GM23338 (cell line): ENCODE results near the gene FBXL20. TPM values are rescaled to one million over a fixed set of nuclear protein-coding genes. Genes with fewer than 3 reads are reported as not detected.

ENCODE experiments used
- ATAC-seq: fragments of 200-7000 bp; cut with Tn5 transposase; 3 replicates; pipeline ENCODE4 v1.9.1; 2020
- DNase-seq: peaks from one replicate; pipeline ENCODE4 v3.0.0-alpha.2; 2015; ENCODE audit warnings: low spot score
- H2AFZ ChIP-seq: fragments of 200-600 bp; sonication (generic); 2 replicates; pipeline ENCODE4 v1.8.0; 2016; ENCODE audit warnings: antibody characterized with exemption, mild to moderate bottlenecking, moderate library complexity
- H3F3A ChIP-seq: fragments of 200-600 bp; sonication (generic); replicated peaks from 2 replicates; pipeline ENCODE4 v1.8.0; 2017; ENCODE audit warnings: antibody characterized with exemption, mixed run types, low read depth
- H3K27ac ChIP-seq: fragments of 200-600 bp; sonication (generic); 2 replicates; pipeline ENCODE4 v1.6.1; 2016; ENCODE audit warnings: low read depth
- H3K27me3 ChIP-seq: fragments of 200-600 bp; sonication (generic); 2 replicates; pipeline ENCODE4 v1.8.0; 2016; ENCODE audit warnings: mild to moderate bottlenecking, mixed run types, moderate library complexity; ENCODE audit not compliant: insufficient read depth
- H3K36me3 ChIP-seq: fragments of 200-600 bp; sonication (generic); 2 replicates; pipeline ENCODE4 v1.8.0; 2016; ENCODE audit warnings: mild to moderate bottlenecking; ENCODE audit not compliant: insufficient read depth
- H3K4me1 ChIP-seq: fragments of 200-600 bp; sonication (generic); 2 replicates; pipeline ENCODE4 v1.8.0; 2016; ENCODE audit warnings: mild to moderate bottlenecking, moderate library complexity; ENCODE audit not compliant: insufficient read depth
- H3K4me2 ChIP-seq: fragments of 200-600 bp; sonication (generic); 2 replicates; pipeline ENCODE4 v1.7.1; 2017; ENCODE audit warnings: mixed run types
- H3K4me3 ChIP-seq: fragments of 200-600 bp; sonication (generic); 2 replicates; pipeline ENCODE4 v1.6.1; 2016; ENCODE audit warnings: mixed run types
- H3K79me2 ChIP-seq: fragments of 200-600 bp; sonication (generic); replicated peaks from 2 replicates; pipeline ENCODE4 v1.8.0; 2017; ENCODE audit warnings: mild to moderate bottlenecking; ENCODE audit not compliant: insufficient read depth
- H3K9me2 ChIP-seq: fragments of 200-600 bp; sonication (generic); 2 replicates; pipeline ENCODE4 v1.8.0; 2017; ENCODE audit not compliant: insufficient read depth
- H4K20me1 ChIP-seq: fragments of 200-600 bp; sonication (generic); replicated peaks from 2 replicates; pipeline ENCODE4 v1.8.0; 2017; ENCODE audit warnings: mild to moderate bottlenecking; ENCODE audit not compliant: insufficient read depth
- H3K27ac Mint-ChIP-seq: 2 replicates; pipeline ENCODE4 v1.8.0; 2020; ENCODE audit warnings: inconsistent platforms, mild to moderate bottlenecking, moderate library complexity, mixed read lengths
- H3K27me3 Mint-ChIP-seq: 3 replicates; pipeline ENCODE4 v1.8.0; 2022; ENCODE audit warnings: low read depth, mild to moderate bottlenecking, moderate library complexity, mixed read lengths, inconsistent platforms; ENCODE audit not compliant: insufficient read depth, poor library complexity
- H3K36me3 Mint-ChIP-seq: 3 replicates; pipeline ENCODE4 v1.8.0; 2021; ENCODE audit warnings: low read depth, mild to moderate bottlenecking, inconsistent platforms, moderate library complexity, mixed read lengths
- H3K4me1 Mint-ChIP-seq: 3 replicates; pipeline ENCODE4 v1.8.0; 2020; ENCODE audit warnings: mild to moderate bottlenecking, inconsistent platforms, mixed read lengths
- H3K4me3 Mint-ChIP-seq: 3 replicates; pipeline ENCODE4 v1.8.0; 2021; ENCODE audit warnings: moderate library complexity, mild to moderate bottlenecking, inconsistent platforms, mixed read lengths
- H3K9me3 Mint-ChIP-seq: 3 replicates; pipeline ENCODE4 v1.8.0; 2020; ENCODE audit warnings: moderate library complexity, mild to moderate bottlenecking, inconsistent platforms, mixed read lengths
- CREB1 ChIP-seq: fragments of 250-450 bp; sonication (Bioruptor Pico); IDR thresholded peaks from 2 replicates; pipeline ENCODE4 v1.5.0; 2020; ENCODE audit warnings: low read depth, mild to moderate bottlenecking, moderate library complexity
- ETS1 ChIP-seq: IDR thresholded peaks from 2 replicates; pipeline ENCODE4 v1.6.1; 2016; ENCODE audit warnings: antibody characterized with exemption
- EZH2 ChIP-seq: fragments of 200-600 bp; sonication (generic); IDR thresholded peaks from one replicate; pipeline ENCODE4 v1.8.0; 2017; ENCODE audit warnings: antibody characterized with exemption, mild to moderate bottlenecking, low read depth; ENCODE audit not compliant: unreplicated experiment
- EZH2phosphoT487 ChIP-seq: fragments of 200-600 bp; sonication (generic); IDR thresholded peaks from one replicate; pipeline ENCODE4 v1.8.1; 2018; ENCODE audit warnings: antibody characterized with exemption; ENCODE audit not compliant: unreplicated experiment
- JUNB ChIP-seq: IDR thresholded peaks from one replicate; pipeline ENCODE4 v1.6.1; 2016; ENCODE audit warnings: antibody characterized with exemption; ENCODE audit not compliant: unreplicated experiment
- NANOG ChIP-seq: IDR thresholded peaks from 2 replicates; pipeline ENCODE4 v1.6.1; 2016; ENCODE audit warnings: antibody characterized with exemption, borderline replicate concordance
- POLR2AphosphoS5 ChIP-seq: IDR thresholded peaks from 2 replicates; pipeline ENCODE4 v1.6.1; 2016; ENCODE audit warnings: antibody characterized with exemption, low read depth
- STAT1 ChIP-seq: IDR thresholded peaks from one replicate; pipeline ENCODE4 v1.6.1; 2016; ENCODE audit warnings: antibody characterized with exemption; ENCODE audit not compliant: unreplicated experiment
- ZNF114 ChIP-seq: fragments of 250-450 bp; sonication (Bioruptor Pico); IDR thresholded peaks from 2 replicates; pipeline ENCODE4 v1.5.0; 2020; ENCODE audit warnings: mild to moderate bottlenecking, moderate library complexity
- ZNF331 ChIP-seq: fragments of 250-450 bp; sonication (Bioruptor Pico); IDR thresholded peaks from 2 replicates; pipeline ENCODE4 v1.5.0; 2020; ENCODE audit warnings: low read depth, mild to moderate bottlenecking, moderate library complexity
- polyA plus RNA-seq: library from polyadenylated mRNA; unstranded; fragments of >200 nt; fragmentation: Nextera tagmentation; extraction: Ambion mirVana; gene quantifications from 2 replicates; pipeline ENCODE4 v1.2.1, GENCODE V29; 2016
- total RNA-seq: library from RNA; depleted of rRNA; stranded (reverse); fragments of >200 nt; shearing (Covaris generic); gene quantifications from 2 replicates; pipeline ENCODE4 v1.2.3, GENCODE V29; 2014
- TF ChIP-seq, protein P1 (sequence below), 2 experiments: fragments of 200-600 bp in 1 of 2; sonication (generic) in 1 of 2; conservative IDR thresholded peaks; 2 replicates each; pipeline versions ENCODE4 v1.5.1 to v1.6.1; 2016 to 2017; ENCODE audit warnings: antibody characterized with exemption in 2 of 2, low read depth in 2 of 2, mild to moderate bottlenecking in 2 of 2, moderate library complexity in 1 of 2
- TF ChIP-seq, protein P2 (sequence below): IDR thresholded peaks from one replicate; pipeline ENCODE4 v1.6.1; 2018; ENCODE audit warnings: antibody characterized with exemption; ENCODE audit not compliant: unreplicated experiment
- TF ChIP-seq, protein P3 (sequence below): fragments of 250-450 bp; sonication (Bioruptor Pico); IDR thresholded peaks from 2 replicates; pipeline ENCODE4 v1.5.0; 2020; ENCODE audit warnings: mild to moderate bottlenecking, moderate library complexity

The FBXL20 gene
- total and polyA plus RNA-seq, 2 experiments from 2014 or later: 2.9 to 6.9 TPM

DNA sequence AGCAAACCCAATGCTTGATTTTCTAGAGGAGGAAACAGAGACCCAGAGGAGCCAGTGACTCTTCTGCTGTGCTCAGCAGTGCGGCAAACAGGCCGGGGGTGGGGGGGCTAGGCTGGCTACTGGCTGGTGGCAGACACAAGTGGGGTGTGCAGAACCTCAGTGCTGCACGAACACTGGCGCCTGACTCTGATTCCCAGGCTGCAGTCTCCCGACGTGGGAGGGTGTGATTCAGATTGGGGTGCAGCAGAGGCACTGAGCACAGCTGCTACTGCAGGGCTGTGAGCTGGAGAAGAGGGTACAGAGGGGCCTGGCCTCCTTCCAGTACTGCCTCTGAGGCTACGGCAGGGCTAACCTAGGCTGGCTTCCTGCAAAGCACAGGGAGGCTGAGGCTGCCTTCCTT lies 193.3 kb downstream of the FBXL20 start:
- peaks cover 33% of the 10 kb centered on the region for H3F3A ChIP-seq
- H3K4me3 Mint-ChIP-seq: no peak overlapping the region
- no peak overlapping the region for H3K4me3 ChIP-seq
- H3K27ac ChIP-seq: no peak overlapping the region
- H3K27me3 Mint-ChIP-seq: peaks cover 16% of the 10 kb centered on the region
- H3K79me2 ChIP-seq: no peaks in the 10 kb centered on the region
- no peak for DNase-seq
- TF ChIP-seq POLR2AphosphoS5 (no peak), STAT1 (no peak), NANOG (no peak), EZH2 (no peak), ZNF114 (CRISPR knock-in tag) (no peak), ETS1 (no peak), CREB1 (CRISPR knock-in tag) (no peak), ZNF331 (CRISPR knock-in tag) (no peak), EZH2phosphoT487 (no peak), JUNB (no peak)
- TF ChIP-seq, protein P1, sequence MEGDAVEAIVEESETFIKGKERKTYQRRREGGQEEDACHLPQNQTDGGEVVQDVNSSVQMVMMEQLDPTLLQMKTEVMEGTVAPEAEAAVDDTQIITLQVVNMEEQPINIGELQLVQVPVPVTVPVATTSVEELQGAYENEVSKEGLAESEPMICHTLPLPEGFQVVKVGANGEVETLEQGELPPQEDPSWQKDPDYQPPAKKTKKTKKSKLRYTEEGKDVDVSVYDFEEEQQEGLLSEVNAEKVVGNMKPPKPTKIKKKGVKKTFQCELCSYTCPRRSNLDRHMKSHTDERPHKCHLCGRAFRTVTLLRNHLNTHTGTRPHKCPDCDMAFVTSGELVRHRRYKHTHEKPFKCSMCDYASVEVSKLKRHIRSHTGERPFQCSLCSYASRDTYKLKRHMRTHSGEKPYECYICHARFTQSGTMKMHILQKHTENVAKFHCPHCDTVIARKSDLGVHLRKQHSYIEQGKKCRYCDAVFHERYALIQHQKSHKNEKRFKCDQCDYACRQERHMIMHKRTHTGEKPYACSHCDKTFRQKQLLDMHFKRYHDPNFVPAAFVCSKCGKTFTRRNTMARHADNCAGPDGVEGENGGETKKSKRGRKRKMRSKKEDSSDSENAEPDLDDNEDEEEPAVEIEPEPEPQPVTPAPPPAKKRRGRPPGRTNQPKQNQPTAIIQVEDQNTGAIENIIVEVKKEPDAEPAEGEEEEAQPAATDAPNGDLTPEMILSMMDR (conservative IDR thresholded peaks at IDR 0.05; ENCODE audit: low read depth in 2 of 2): no peak
- TF ChIP-seq, protein P2, sequence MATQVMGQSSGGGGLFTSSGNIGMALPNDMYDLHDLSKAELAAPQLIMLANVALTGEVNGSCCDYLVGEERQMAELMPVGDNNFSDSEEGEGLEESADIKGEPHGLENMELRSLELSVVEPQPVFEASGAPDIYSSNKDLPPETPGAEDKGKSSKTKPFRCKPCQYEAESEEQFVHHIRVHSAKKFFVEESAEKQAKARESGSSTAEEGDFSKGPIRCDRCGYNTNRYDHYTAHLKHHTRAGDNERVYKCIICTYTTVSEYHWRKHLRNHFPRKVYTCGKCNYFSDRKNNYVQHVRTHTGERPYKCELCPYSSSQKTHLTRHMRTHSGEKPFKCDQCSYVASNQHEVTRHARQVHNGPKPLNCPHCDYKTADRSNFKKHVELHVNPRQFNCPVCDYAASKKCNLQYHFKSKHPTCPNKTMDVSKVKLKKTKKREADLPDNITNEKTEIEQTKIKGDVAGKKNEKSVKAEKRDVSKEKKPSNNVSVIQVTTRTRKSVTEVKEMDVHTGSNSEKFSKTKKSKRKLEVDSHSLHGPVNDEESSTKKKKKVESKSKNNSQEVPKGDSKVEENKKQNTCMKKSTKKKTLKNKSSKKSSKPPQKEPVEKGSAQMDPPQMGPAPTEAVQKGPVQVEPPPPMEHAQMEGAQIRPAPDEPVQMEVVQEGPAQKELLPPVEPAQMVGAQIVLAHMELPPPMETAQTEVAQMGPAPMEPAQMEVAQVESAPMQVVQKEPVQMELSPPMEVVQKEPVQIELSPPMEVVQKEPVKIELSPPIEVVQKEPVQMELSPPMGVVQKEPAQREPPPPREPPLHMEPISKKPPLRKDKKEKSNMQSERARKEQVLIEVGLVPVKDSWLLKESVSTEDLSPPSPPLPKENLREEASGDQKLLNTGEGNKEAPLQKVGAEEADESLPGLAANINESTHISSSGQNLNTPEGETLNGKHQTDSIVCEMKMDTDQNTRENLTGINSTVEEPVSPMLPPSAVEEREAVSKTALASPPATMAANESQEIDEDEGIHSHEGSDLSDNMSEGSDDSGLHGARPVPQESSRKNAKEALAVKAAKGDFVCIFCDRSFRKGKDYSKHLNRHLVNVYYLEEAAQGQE: no peak
- TF ChIP-seq, protein P3, sequence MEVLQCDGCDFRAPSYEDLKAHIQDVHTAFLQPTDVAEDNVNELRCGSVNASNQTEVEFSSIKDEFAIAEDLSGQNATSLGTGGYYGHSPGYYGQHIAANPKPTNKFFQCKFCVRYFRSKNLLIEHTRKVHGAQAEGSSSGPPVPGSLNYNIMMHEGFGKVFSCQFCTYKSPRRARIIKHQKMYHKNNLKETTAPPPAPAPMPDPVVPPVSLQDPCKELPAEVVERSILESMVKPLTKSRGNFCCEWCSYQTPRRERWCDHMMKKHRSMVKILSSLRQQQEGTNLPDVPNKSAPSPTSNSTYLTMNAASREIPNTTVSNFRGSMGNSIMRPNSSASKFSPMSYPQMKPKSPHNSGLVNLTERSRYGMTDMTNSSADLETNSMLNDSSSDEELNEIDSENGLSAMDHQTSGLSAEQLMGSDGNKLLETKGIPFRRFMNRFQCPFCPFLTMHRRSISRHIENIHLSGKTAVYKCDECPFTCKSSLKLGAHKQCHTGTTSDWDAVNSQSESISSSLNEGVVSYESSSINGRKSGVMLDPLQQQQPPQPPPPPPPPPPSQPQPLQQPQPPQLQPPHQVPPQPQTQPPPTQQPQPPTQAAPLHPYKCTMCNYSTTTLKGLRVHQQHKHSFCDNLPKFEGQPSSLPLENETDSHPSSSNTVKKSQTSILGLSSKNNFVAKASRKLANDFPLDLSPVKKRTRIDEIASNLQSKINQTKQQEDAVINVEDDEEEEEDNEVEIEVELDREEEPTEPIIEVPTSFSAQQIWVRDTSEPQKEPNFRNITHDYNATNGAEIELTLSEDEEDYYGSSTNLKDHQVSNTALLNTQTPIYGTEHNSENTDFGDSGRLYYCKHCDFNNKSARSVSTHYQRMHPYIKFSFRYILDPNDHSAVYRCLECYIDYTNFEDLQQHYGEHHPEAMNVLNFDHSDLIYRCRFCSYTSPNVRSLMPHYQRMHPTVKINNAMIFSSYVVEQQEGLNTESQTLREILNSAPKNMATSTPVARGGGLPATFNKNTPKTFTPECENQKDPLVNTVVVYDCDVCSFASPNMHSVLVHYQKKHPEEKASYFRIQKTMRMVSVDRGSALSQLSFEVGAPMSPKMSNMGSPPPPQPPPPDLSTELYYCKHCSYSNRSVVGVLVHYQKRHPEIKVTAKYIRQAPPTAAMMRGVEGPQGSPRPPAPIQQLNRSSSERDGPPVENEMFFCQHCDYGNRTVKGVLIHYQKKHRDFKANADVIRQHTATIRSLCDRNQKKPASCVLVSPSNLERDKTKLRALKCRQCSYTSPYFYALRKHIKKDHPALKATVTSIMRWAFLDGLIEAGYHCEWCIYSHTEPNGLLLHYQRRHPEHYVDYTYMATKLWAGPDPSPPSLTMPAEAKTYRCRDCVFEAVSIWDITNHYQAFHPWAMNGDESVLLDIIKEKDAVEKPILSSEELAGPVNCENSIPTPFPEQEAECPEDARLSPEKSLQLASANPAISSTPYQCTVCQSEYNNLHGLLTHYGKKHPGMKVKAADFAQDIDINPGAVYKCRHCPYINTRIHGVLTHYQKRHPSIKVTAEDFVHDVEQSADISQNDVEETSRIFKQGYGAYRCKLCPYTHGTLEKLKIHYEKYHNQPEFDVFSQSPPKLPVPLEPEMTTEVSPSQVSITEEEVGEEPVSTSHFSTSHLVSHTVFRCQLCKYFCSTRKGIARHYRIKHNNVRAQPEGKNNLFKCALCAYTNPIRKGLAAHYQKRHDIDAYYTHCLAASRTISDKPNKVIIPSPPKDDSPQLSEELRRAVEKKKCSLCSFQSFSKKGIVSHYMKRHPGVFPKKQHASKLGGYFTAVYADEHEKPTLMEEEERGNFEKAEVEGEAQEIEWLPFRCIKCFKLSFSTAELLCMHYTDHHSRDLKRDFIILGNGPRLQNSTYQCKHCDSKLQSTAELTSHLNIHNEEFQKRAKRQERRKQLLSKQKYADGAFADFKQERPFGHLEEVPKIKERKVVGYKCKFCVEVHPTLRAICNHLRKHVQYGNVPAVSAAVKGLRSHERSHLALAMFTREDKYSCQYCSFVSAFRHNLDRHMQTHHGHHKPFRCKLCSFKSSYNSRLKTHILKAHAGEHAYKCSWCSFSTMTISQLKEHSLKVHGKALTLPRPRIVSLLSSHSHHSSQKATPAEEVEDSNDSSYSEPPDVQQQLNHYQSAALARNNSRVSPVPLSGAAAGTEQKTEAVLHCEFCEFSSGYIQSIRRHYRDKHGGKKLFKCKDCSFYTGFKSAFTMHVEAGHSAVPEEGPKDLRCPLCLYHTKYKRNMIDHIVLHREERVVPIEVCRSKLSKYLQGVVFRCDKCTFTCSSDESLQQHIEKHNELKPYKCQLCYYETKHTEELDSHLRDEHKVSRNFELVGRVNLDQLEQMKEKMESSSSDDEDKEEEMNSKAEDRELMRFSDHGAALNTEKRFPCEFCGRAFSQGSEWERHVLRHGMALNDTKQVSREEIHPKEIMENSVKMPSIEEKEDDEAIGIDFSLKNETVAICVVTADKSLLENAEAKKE (CRISPR knock-in tag): no peak
- H3K36me3 ChIP-seq: peaks cover 22% of the 10 kb centered on the region
- no peaks in the 10 kb centered on the region; the same call in 2 of the 3 replicates for H3K9me3 Mint-ChIP-seq
- no peak overlapping the region for H3K27ac Mint-ChIP-seq
- no peak overlapping the region for H3K4me2 ChIP-seq
- 0 out of 2 replicates have a peak, but pooled peaks cover 9% of the 10 kb centered on the region for H3K27me3 ChIP-seq
- H3K4me1 ChIP-seq: peaks cover 16% of the 10 kb centered on the region
- no peak for ATAC-seq
- H3K36me3 Mint-ChIP-seq: peaks cover 24% of the 10 kb centered on the region
- peaks cover 39% of the 10 kb centered on the region for H3K4me1 Mint-ChIP-seq
- peaks cover 14% of the 10 kb centered on the region for H4K20me1 ChIP-seq
- no peaks in the 10 kb centered on the region for H3K9me2 ChIP-seq
- no peak overlapping the region for H2AFZ ChIP-seq
